ENCODE results near the gene PTPRN2. TPM values are rescaled to one million over a fixed set of nuclear protein-coding genes. Genes with fewer than 3 reads are reported as not detected.
"Not testable (repeated sequence)": the region's sequence is repeated elsewhere in the genome, so short reads cannot be mapped to it uniquely, and the experiment has no call there.

Gene PTPRN2
- total RNA-seq, 2 experiments from 2014 or later = 0.70 TPM; not detected in 1

- POLR2A ChIA-PET = no interaction called here
Measured at GRCh38 chr7:158295966-158296797, 291.4 kb downstream of the PTPRN2 start.

DNA sequence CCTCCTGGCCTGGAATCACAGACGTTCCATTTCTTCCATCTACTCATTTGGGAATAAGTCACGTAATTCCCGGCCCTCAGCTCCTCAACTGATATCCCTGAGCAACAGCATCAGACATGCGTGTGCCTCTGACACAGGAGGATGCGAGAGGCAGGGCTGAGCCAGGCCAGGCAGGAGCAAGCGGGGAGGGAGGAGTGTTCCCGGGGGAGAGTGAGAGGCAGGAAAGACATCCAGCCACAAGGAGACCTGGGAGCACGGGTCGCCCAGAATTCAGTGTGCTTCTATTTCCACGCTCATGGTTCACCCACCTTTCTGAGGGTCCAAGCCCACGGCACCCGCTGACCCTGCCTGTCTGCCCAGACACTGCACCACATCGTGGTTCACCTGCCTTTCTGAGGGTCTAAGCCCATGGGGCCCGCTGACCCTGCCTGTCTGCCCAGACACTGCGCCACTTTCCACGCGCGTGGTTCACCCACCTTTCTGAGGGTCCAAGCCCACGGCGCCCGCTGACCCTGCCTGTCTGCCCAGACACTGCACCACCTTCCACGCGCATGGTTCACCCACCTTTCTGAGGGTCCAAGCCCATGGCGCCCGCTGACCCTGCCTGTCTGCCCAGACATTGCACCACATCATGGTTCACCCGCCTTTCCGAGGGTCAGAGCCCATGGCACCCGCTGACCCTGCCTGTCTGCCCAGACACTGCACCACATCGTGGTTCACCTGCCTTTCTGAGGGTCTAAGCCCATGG is 293.0 kb downstream of the PTPRN2 start:
- H3K79me2 ChIP-seq (ENCODE audit: insufficient read depth, low read depth, low read length); H3K9me3 ChIP-seq (ENCODE audit: low read length); H3K4me1 ChIP-seq (ENCODE audit: insufficient read depth, low read length, poor library complexity, severe bottlenecking); DNase-seq (ENCODE audit: low spot score); H3K36me3 ChIP-seq (ENCODE audit: insufficient read depth, low read length); BruUV-seq (replicated peaks); intact Hi-C loops (cut with micrococcal nuclease; ENCODE audit: unreplicated experiment); H3K4me2 ChIP-seq (ENCODE audit: low read length); H4K20me1 ChIP-seq (ENCODE audit: insufficient read depth, low read length); H3K27ac ChIP-seq (ENCODE audit: low read depth, low read length, poor library complexity, severe bottlenecking); CTCF ChIA-PET (ENCODE audit: unreplicated experiment); H3K9me2 ChIP-seq (ENCODE audit: insufficient read depth, low read length); H2AFZ ChIP-seq (ENCODE audit: low read length); H3K4me3 ChIP-seq (ENCODE audit: low read depth, low read length, poor library complexity, severe bottlenecking); POLR2A ChIA-PET: not testable (repeated sequence)

More at GRCh38 chr7:158295966-158296797, 291.4 kb downstream of the PTPRN2 start:
- CTCF ChIA-PET (ENCODE audit: unreplicated experiment) = no interaction called here
- H3K79me2 ChIP-seq (ENCODE audit: insufficient read depth, low read depth, low read length) = no peaks in the 10 kb centered on the region
- H3K4me1 ChIP-seq (ENCODE audit: insufficient read depth, low read length, poor library complexity, severe bottlenecking) = no peaks in the 10 kb centered on the region
- no peak overlapping the region for H3K4me2 ChIP-seq (ENCODE audit: low read length)
- H2AFZ ChIP-seq (ENCODE audit: low read length) = no peak overlapping the region
- no peak for TF ChIP-seq EZH2phosphoT487 (IDR thresholded peaks at IDR 0.05; ENCODE audit: borderline replicate concordance, low read depth, low read length)
- TF ChIP-seq, protein P1, sequence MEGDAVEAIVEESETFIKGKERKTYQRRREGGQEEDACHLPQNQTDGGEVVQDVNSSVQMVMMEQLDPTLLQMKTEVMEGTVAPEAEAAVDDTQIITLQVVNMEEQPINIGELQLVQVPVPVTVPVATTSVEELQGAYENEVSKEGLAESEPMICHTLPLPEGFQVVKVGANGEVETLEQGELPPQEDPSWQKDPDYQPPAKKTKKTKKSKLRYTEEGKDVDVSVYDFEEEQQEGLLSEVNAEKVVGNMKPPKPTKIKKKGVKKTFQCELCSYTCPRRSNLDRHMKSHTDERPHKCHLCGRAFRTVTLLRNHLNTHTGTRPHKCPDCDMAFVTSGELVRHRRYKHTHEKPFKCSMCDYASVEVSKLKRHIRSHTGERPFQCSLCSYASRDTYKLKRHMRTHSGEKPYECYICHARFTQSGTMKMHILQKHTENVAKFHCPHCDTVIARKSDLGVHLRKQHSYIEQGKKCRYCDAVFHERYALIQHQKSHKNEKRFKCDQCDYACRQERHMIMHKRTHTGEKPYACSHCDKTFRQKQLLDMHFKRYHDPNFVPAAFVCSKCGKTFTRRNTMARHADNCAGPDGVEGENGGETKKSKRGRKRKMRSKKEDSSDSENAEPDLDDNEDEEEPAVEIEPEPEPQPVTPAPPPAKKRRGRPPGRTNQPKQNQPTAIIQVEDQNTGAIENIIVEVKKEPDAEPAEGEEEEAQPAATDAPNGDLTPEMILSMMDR (conservative IDR thresholded peaks at IDR 0.05; ENCODE audit: low read length) = no peak
- H4K20me1 ChIP-seq (ENCODE audit: insufficient read depth, low read length) = no peaks in the 10 kb centered on the region
- intact Hi-C loops (cut with micrococcal nuclease; ENCODE audit: unreplicated experiment) = no loop called here
- no peak overlapping the region for H3K4me3 ChIP-seq (ENCODE audit: low read depth, low read length, poor library complexity, severe bottlenecking)
- no peaks in the 10 kb centered on the region for H3K9me3 ChIP-seq (ENCODE audit: low read length)
- H3K36me3 ChIP-seq (ENCODE audit: insufficient read depth, low read length) = no peaks in the 10 kb centered on the region
- H3K27ac ChIP-seq (ENCODE audit: low read depth, low read length, poor library complexity, severe bottlenecking) = no peak overlapping the region
- no TSS peak for BruUV-seq (replicated peaks)
- no peak for DNase-seq (ENCODE audit: low spot score)
- H3K9me2 ChIP-seq (ENCODE audit: insufficient read depth, low read length) = no peaks in the 10 kb centered on the region

GRCh38 chr7:158292948-158293347 is 294.7 kb downstream of the PTPRN2 start:
- intact Hi-C loops (cut with micrococcal nuclease; ENCODE audit: unreplicated experiment) = no loop called here
- H3K36me3 ChIP-seq (ENCODE audit: insufficient read depth, low read length) = no peaks in the 10 kb centered on the region
- no peaks in the 10 kb centered on the region for H4K20me1 ChIP-seq (ENCODE audit: insufficient read depth, low read length)
- CTCF ChIA-PET (ENCODE audit: unreplicated experiment) = no interaction called here
- H3K4me1 ChIP-seq (ENCODE audit: insufficient read depth, low read length, poor library complexity, severe bottlenecking) = no peaks in the 10 kb centered on the region
- H3K4me2 ChIP-seq (ENCODE audit: low read length) = no peak overlapping the region
- POLR2A ChIA-PET = interaction anchor here (0.6 kb wide), 1 partner anchor 131 kb away, joined by 3 read pairs; no protein-coding TSS in a partner anchor
- TF ChIP-seq, protein P1 (conservative IDR thresholded peaks at IDR 0.05; ENCODE audit: low read length) = no peak
- TF ChIP-seq EZH2phosphoT487 (IDR thresholded peaks at IDR 0.05; ENCODE audit: borderline replicate concordance, low read depth, low read length) = no peak
- BruUV-seq (replicated peaks) = no TSS peak
- no peak overlapping the region for H3K4me3 ChIP-seq (ENCODE audit: low read depth, low read length, poor library complexity, severe bottlenecking)
- H3K79me2 ChIP-seq (ENCODE audit: insufficient read depth, low read depth, low read length) = no peaks in the 10 kb centered on the region
- no peak overlapping the region for H2AFZ ChIP-seq (ENCODE audit: low read length)
- no peak overlapping the region for H3K27ac ChIP-seq (ENCODE audit: low read depth, low read length, poor library complexity, severe bottlenecking)
- no peak for DNase-seq (ENCODE audit: low spot score)
- no peaks in the 10 kb centered on the region for H3K9me2 ChIP-seq (ENCODE audit: insufficient read depth, low read length)
- H3K9me3 ChIP-seq (ENCODE audit: low read length) = no peaks in the 10 kb centered on the region

Data from OCI-LY7 (cell line).